GM19351 (cell line): ENCODE results near the gene SPATA20.

Experiments
- ATAC-seq: cut with Tn5 transposase; IDR thresholded peaks from one replicate; pipeline ENCODE4 v1.9.1; 2021; ENCODE audit warnings: mild to moderate bottlenecking, moderate library complexity; ENCODE audit not compliant: unreplicated experiment

The SPATA20 gene

DNA sequence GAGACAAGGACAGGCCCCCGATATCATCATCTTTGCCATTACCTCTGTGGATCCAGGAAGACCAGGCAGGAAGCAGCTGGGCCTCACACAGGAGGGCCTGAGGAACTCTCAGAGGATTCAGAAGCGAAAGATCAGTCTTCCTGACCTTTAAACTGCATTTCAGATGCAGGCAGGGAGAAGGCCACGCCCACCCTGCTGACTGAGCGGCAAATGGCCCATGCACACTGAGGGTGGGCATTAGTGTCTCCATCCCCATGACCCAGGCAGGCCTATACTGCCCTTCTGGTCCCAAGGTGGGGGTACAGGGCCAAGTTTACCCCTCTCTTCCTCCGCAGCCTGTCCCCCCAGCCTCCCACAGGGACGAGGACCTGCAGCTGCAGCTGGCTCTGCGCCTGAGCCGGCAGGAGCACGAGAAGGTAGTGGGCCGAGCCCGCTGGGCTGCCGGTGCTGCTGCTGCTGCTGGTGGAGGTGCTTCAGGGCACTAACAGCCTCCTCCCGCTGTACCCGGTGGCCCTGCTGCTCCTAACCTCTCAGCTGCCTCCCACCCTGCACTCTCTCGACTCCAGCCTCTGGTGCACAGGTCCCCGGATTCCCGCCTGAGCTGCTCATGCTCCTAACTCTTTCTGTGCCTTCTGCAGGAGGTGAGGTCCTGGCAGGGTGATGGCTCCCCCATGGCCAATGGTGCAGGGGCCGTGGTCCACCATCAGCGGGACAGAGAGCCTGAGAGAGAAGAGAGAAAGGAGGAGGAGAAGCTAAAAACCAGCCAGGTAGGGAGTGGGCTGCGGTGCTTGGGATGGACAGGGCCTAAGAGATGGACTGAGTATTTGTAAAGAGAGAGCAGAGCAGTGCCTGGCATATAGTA lies 8.2 kb upstream of the SPATA20 start:
- ATAC-seq = no peak

- no peak for ATAC-seq
Observed at GRCh38 chr17:50539762-50540559, 7.0 kb upstream of the SPATA20 start.

- no peak for ATAC-seq
Observed at GRCh38 chr17:50540560-50541401, 6.2 kb upstream of the SPATA20 start.

DNA sequence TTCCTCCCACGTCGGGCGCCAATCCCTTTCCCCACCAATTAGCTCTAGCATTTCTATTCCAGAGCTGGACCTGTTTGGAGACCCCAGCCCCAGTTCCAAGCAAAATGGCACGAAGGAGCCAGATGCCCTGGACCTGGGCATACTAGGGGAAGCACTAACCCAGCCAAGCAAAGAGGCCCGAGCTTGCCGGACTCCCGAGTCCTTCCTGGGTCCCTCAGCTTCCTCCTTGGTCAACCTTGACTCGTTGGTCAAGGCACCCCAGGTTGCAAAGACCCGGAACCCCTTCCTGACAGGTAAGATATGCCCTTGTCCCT lies 5.6 kb upstream of the SPATA20 start:
- no peak for ATAC-seq

GRCh38 chr17:50541716-50542688 lies 5.0 kb upstream of the SPATA20 start:
- ATAC-seq = peak; percentile 77

DNA sequence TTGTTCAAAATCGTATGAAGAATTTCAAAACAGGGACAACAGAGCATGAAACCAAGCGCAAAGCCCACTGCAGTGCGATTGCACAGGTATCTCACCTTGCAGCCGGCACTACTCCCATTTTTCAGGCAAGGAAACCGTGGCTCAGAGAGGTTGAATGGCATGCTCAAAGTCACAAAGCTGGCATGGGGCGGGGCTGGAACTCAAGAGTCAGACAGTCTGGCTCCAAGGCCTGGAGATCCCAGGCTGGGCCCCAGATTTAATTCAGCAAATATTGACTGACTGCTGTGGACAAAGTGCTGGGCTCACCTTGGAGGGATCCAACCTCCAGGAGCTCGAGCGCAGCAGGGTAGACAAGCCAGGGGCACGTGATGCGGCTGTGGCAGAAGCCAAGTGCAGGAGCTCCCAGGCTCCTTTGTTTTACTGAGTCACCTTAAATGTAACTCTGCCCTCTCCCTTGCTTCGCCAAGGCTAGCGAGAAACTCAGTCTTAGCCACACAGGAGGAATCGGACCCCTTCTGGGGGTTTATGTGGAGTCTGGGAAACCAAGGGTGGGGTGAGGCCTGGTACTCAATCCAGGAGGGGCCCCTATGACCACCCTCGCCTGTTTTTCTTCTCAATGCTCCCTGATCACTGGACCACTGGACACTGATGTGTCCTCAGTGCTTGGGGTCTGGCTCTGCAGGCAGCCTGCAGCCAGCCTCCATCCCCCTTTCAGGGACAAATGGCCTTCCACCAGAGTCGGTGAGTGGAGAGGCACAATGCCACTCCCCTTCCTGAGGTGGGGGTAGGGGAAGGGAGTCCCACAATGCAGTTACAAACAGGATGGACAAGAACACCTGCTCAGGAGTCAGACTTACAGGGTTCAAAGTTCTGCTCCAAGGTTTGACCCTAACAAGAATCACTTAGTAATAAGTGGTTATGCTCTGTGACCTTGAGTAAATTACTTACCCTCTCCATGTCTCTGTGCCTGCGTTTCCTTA lies 3.9 kb upstream of the SPATA20 start:
- ATAC-seq = no peak

DNA sequence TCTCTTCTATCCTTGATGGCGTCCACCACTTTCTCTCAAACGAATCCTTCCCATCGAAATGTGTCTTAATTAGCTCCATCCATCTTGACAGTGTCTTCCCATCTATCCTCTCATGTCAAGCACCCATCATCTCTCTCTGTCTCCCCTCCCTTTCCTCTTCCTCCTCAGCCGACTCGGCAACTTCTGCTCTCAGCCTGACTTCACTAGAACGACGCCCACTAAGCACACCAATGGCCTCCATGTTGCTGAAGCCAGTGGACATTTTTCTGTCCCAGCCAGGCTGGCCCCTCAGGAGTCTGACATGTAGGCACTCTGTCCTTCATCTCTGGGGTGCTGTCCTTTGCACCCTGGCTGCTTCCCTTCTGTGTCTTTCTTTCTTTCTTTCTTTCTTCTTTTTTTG lies 2.5 kb upstream of the SPATA20 start:
- ATAC-seq = no peak

- ATAC-seq = no peak
Observed at GRCh38 chr17:50545311-50545710, 1.7 kb upstream of the SPATA20 start.

- no peak for ATAC-seq
Observed at GRCh38 chr17:50546701-50547034, 306 bp upstream of the SPATA20 start.

DNA sequence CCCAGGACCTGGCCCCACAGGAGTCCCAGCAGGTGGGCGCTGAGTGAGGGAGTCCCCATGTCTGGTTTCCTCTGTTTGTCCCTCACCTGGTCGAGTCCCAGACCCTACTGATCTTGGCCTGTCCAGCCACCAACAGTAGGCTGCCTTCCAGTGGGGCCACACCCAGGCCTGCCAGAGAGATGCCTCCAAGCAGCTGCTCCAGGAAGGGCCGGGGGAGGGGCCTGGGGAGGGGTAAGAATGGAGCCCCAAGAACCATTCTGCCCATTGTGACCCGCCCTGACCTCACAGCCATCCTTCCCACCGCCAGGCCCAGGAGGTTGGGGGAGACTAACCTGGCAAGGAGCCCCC lies 736 bp downstream of the SPATA20 start:
- no peak for ATAC-seq

DNA sequence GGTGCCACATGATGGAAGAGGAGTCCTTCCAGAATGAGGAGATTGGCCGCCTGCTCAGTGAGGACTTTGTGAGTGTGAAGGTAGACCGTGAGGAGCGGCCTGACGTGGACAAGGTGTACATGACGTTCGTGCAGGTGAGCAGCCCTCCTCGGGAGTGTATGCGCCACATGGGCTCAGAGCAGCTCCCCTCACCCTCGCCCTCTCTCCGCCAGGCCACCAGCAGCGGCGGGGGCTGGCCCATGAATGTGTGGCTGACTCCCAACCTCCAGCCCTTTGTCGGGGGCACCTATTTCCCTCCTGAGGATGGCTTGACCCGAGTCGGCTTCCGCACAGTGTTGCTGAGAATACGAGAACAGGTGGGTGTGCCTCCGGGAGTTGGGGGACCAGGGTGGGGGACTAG lies 1.9 kb downstream of the SPATA20 start:
- ATAC-seq = no peak

DNA sequence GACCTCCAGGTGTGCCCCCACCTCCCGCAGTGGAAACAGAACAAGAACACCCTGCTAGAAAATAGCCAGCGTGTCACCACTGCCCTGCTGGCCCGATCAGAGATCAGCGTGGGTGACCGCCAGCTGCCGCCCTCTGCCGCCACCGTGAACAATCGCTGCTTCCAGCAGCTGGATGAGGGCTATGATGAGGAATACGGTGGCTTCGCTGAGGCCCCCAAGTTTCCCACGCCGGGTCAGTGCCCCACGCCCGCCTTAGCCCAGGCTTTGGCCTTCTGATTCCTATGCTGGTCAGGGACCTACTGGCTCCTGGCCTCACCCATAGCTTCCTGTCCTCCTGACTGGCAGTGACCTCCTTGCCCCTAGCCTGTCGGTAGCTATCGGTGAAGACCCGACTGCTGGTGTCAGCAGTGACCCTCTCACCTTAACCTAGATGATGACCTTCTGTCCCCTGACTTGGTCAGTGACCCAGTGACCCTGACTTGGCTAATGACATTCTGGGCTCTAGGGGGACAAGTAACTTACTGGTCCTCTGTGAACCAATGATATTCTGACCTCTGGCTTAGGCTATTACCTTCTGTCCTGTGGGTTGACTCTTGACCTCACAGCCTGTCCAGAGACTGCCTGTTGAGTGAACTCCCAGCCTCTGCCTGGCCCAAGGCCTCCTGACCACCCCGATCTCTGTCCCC lies 2.4 kb downstream of the SPATA20 start:
- no peak for ATAC-seq

DNA sequence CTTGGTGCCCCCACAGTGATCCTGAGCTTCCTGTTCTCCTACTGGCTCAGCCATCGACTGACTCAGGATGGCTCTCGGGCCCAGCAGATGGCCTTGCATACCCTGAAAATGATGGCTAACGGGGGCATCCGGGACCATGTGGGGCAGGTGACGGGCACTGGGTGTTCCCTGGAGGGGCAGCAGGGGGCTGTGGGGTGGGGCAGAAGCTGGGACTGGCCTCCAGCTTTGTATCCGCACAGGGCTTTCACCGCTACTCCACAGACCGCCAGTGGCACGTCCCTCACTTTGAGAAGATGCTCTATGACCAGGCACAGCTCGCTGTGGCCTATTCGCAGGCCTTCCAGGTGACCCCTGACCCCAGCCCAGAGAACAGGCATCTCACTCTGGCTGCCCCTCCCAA lies 3.0 kb downstream of the SPATA20 start:
- no peak for ATAC-seq

DNA sequence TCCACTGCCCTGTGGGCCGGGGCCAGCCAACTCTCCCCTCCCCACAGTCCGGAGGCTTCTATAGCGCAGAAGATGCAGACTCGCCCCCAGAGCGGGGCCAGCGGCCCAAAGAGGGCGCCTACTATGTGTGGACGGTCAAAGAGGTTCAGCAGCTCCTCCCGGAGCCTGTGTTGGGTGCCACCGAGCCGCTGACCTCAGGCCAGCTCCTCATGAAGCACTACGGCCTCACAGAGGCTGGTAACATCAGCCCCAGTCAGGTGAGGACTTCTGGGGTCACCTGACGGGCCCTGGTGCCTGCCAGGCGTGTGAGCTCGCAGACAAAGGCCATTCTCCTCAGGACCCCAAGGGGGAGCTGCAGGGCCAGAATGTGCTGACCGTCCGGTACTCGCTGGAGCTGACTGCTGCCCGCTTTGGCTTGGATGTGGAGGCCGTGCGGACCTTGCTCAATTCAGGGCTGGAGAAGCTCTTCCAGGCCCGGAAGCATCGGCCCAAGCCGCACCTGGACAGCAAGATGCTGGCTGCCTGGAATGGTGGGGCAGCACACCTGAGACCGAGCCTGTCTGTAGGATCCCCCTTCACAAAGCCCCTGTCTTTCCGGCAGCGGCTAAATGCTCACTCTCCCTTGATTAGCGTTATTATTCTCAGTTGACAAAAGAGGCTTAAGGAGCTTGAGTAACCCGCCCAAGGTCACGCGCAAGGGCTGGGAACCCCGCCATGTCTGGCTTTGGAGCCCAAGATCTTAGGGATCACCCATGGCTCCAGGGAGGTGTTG lies 3.9 kb downstream of the SPATA20 start:
- ATAC-seq = no peak

- ATAC-seq = no peak
Observed at GRCh38 chr17:50551433-50551815, 4.5 kb downstream of the SPATA20 start.

- ATAC-seq = no peak
Observed at GRCh38 chr17:50551884-50552283, 4.9 kb downstream of the SPATA20 start.

- no peak for ATAC-seq
Observed at GRCh38 chr17:50554201-50554600, 7.2 kb downstream of the SPATA20 start.

DNA sequence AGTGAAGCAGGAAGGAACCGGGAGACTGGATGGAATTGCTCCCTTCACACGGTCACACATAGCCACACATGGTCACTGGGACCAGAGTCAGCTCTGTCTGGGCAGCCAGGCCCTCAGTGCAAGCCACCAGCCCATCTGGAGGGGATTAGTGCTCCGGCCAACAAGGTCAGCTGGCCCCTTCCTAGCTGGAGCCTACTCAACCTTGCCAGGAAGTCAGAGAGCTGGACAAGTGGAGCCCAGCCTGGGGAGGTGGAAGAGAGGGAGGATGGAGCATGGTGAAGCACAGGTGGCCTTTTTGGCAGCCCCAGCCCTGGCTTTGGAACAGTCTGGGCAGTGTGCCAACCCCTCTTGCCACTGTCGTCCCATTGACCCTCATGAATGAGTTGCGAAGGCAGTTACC lies 9.8 kb downstream of the SPATA20 start:
- no peak for ATAC-seq
